H1 (cell line): ENCODE data around the gene MYBPH. TPM values are rescaled to one million over a fixed set of nuclear protein-coding genes. Genes with fewer than 3 reads are reported as not detected.

Source experiments
- BACH1 ChIP-seq: IDR thresholded peaks from 2 replicates; pipeline ENCODE4 v1.6.1; 2012; ENCODE audit warnings: low read length, improper control_type of control experiment
- BCL11A ChIP-seq, 2 experiments: IDR thresholded peaks; one replicate each; pipeline ENCODE4 v1.6.1; 2011; ENCODE audit warnings: low read depth in 2 of 2, low read length in 2 of 2, mild to moderate bottlenecking in 2 of 2
- CHD2 ChIP-seq: IDR thresholded peaks from 2 replicates; pipeline ENCODE4 v1.6.1; 2012; ENCODE audit warnings: low read length, improper control_type of control experiment
- E2F6 ChIP-seq: IDR thresholded peaks from 2 replicates; pipeline ENCODE4 v1.6.1; 2012; ENCODE audit warnings: inconsistent platforms
- EZH2 ChIP-seq: fragments of 200-600 bp; sonication (generic); IDR thresholded peaks from 2 replicates; pipeline ENCODE4 v1.7.1; 2012; ENCODE audit warnings: low read depth, mild to moderate bottlenecking, moderate library complexity, low read length, inconsistent platforms; ENCODE audit not compliant: severe bottlenecking
- NRF1 ChIP-seq: IDR thresholded peaks from 2 replicates; pipeline ENCODE4 v1.6.1; 2011; ENCODE audit warnings: mild to moderate bottlenecking, low read depth, low read length, improper control_type of control experiment
- SP4 ChIP-seq: IDR thresholded peaks from 2 replicates; pipeline ENCODE4 v1.6.1; 2012; ENCODE audit warnings: low read length, inconsistent platforms
- YY1 ChIP-seq: IDR thresholded peaks from 2 replicates; pipeline ENCODE4 v1.6.1; 2011; ENCODE audit warnings: low read depth, mild to moderate bottlenecking, low read length
- polyA plus RNA-seq, 7 experiments: library from polyadenylated mRNA; depleted of rRNA in 3 of 7; stranded (reverse) in 5 of 7; unstranded in 2 of 7; fragments of >200 nt in 5 of 7; fragments of 200-250 nt in 2 of 7; gene quantifications; 1 replicate in 5 of 7; 2 replicates in 1 of 7; 4 replicates in 1 of 7; pipeline versions ENCODE4 v1.2.1 to v1.2.3, GENCODE V29; 2011 to 2013; ENCODE audit warnings: missing spikeins in 2 of 7, mixed read lengths in 2 of 7
- total RNA-seq: library from RNA; stranded (reverse); fragmentation: NEBNext Ultra II Directional; extraction: Animal tissue kit (Norgen Biotek cat#: 25700); gene quantifications from 2 replicates; pipeline ENCODE4 v1.2.1, GENCODE V29; 2021

The MYBPH gene
- total and polyA plus RNA-seq, 2 of the 8 experiments (the other 6 are each of a cell fraction or from before 2014, with no cell fraction given), result not detected

- TF ChIP-seq EZH2, result no peak
- no peak for TF ChIP-seq E2F6
- no peak for TF ChIP-seq NRF1
- no peak for TF ChIP-seq CHD2
- TF ChIP-seq BACH1, result no peak
- no peak for TF ChIP-seq YY1
- no peak for TF ChIP-seq SP4
- no peak for TF ChIP-seq BCL11A (IDR thresholded peaks at IDR 0.05; ENCODE audit: low read depth in 2 of 2, low read length in 2 of 2)
Measured at GRCh38 chr1:203188686-203189232, 13.1 kb upstream of the MYBPH start (continued).
